BJ (cell line): ENCODE measurements around the gene PTK7. TPM values are rescaled to one million over a fixed set of nuclear protein-coding genes. Genes with fewer than 3 reads are reported as not detected.
"Not testable (repeated sequence)": the region's sequence is repeated elsewhere in the genome, so short reads cannot be mapped to it uniquely, and the experiment has no call there.

ENCODE experiments used
- CTCF ChIA-PET: fragments of 350-600 bp; formaldehyde crosslinking; extraction: SDS; loops from one replicate; lab custom pipeline; 2021; ENCODE audit warnings: antibody characterized with exemption, inconsistent platforms; lab: Yijun Ruan, JAX
- POLR2A ChIA-PET: fragments of 300-600 bp; sonication (Branson Sonifier 250); formaldehyde crosslinking; extraction: SDS; loops from one replicate; lab custom pipeline; 2021; ENCODE audit warnings: antibody characterized with exemption; lab: Charles Lee
- DNase-seq: peaks from one replicate; pipeline ENCODE4 v3.0.0-alpha.2; 2011; ENCODE audit warnings: low read depth
- H3K27me3 ChIP-seq: 2 replicates; pipeline ENCODE4 v1.6.0; 2011; ENCODE audit warnings: low read length; ENCODE audit not compliant: control insufficient read depth, insufficient read depth
- H3K36me3 ChIP-seq: 2 replicates; pipeline ENCODE4 v1.5.1; 2011; ENCODE audit warnings: low read length; ENCODE audit not compliant: control insufficient read depth, insufficient read depth
- H3K4me3 ChIP-seq: 2 replicates; pipeline ENCODE4 v1.5.1; 2011; ENCODE audit warnings: low read depth, mild to moderate bottlenecking, control low read depth, low read length
- CTCF ChIP-seq: IDR thresholded peaks from 2 replicates; pipeline ENCODE4 v1.5.1; 2011; ENCODE audit warnings: low read depth, mild to moderate bottlenecking, control low read depth, inconsistent platforms, low read length, moderate library complexity; ENCODE audit not compliant: insufficient read depth
- polyA plus RNA-seq: library from polyadenylated mRNA; depleted of rRNA; stranded (reverse); fragments of >200 nt; gene quantifications from 2 replicates; pipeline ENCODE4 v1.2.3, GENCODE V29; 2011

PTK7 gene
- polyA plus RNA-seq, 1 experiment: 362 TPM

GRCh38 chr6:43077333-43077809 is 1.3 kb downstream of the PTK7 start:
- no peak for DNase-seq
- POLR2A ChIA-PET: interaction anchor here (2.0 kb wide), 1 partner anchor 48 kb away, joined by 7 read pairs; no protein-coding TSS in a partner anchor
- no peak for TF ChIP-seq CTCF
- Histone ChIP-seq H3K27me3 (no peaks in the 10 kb centered on the region), H3K36me3 (0 out of 2 replicates have a peak, but pooled peaks cover 1% of the 10 kb centered on the region), H3K4me3 (peak overlapping the region; percentile 79)
- CTCF ChIA-PET: interaction anchor here (0.8 to 5.7 kb wide), 6 partner anchors 17 to 66 kb away, joined by 3 to 42 read pairs (median 6); no protein-coding TSS in a partner anchor

- Histone ChIP-seq H3K36me3 (no peaks in the 10 kb centered on the region), H3K4me3 (peak overlapping the region; percentile 79), H3K27me3 (no peaks in the 10 kb centered on the region)
- CTCF ChIA-PET: interaction anchor here (1.1 to 5.7 kb wide), 4 partner anchors 42 to 65 kb away, joined by 5 to 42 read pairs (median 9); no protein-coding TSS in a partner anchor
- DNase-seq: no peak
- TF ChIP-seq CTCF: 0 out of 2 replicates have a peak, but pooled peaks have one; percentile 25
- POLR2A ChIA-PET: interaction anchor here (0.5 kb wide), 1 partner anchor 18 kb away, joined by 5 read pairs; no protein-coding TSS in a partner anchor
Measured at GRCh38 chr6:43077981-43078511, 1.9 kb downstream of the PTK7 start.

GRCh38 chr6:43078691-43079090 is 2.6 kb downstream of the PTK7 start:
- ChIA-PET POLR2A (interaction anchor here (0.5 kb wide), 1 partner anchor 17 kb away, joined by 5 read pairs; no protein-coding TSS in a partner anchor), CTCF (interaction anchor here (0.7 to 1.0 kb wide), 2 partner anchors 18 to 65 kb away, joined by 3 read pairs; no protein-coding TSS in a partner anchor)
- DNase-seq: peak; percentile 74
- peak overlapping the region; percentile 79; the same call in 1 of the 2 replicates for H3K4me3 ChIP-seq
- H3K27me3 ChIP-seq: no peaks in the 10 kb centered on the region
- no peaks in the 10 kb centered on the region for H3K36me3 ChIP-seq
- TF ChIP-seq CTCF: no peak

GRCh38 chr6:43081043-43081442 is 4.9 kb downstream of the PTK7 start:
- no peak for TF ChIP-seq CTCF
- POLR2A ChIA-PET: no interaction called here
- H3K27me3 ChIP-seq: no peaks in the 10 kb centered on the region
- CTCF ChIA-PET: interaction anchor here (1.2 to 2.6 kb wide), 2 partner anchors 11 to 49 kb away, joined by 3 to 12 read pairs; no protein-coding TSS in a partner anchor
- H3K4me3 ChIP-seq: no peak overlapping the region
- no peak for DNase-seq
- H3K36me3 ChIP-seq: no peaks in the 10 kb centered on the region

GRCh38 chr6:43081922-43082321 is 5.8 kb downstream of the PTK7 start:
- DNase-seq, H3K36me3 ChIP-seq, POLR2A ChIA-PET, H3K27me3 ChIP-seq, H3K4me3 ChIP-seq: not testable (repeated sequence)
- CTCF ChIA-PET: interaction anchor here (0.9 to 2.6 kb wide), 3 partner anchors 10 to 48 kb away, joined by 3 to 12 read pairs (median 4); no protein-coding TSS in a partner anchor
